GM12878 (cell line): ENCODE results near the gene MAP4K2. TPM values are rescaled to one million over a fixed set of nuclear protein-coding genes. Genes with fewer than 3 reads are reported as not detected.

ENCODE experiments used
- ATAC-seq: fragments of 200-7000 bp; cut with Tn5 transposase; 3 replicates; pipeline ENCODE4 v1.9.1; 2020; ENCODE audit warnings: mild to moderate bottlenecking, moderate library complexity
- BruUV-seq: library from RNA; stranded (reverse); fragments of 400-500 nt; replicated peaks from 2 replicates; lab custom pipeline; 2021; lab: Mats Ljungman, UMichigan
- CTCF ChIA-PET: fragments of 300-600 bp; sonication (Branson Sonifier 250); formaldehyde crosslinking; extraction: SDS; loops from one replicate; lab custom pipeline; 2021; ENCODE audit warnings: inconsistent platforms; lab: Yijun Ruan, JAX
- POLR2A ChIA-PET: fragments of 350-600 bp; formaldehyde crosslinking; extraction: SDS; loops from one replicate; lab custom pipeline; 2021; ENCODE audit warnings: inconsistent platforms; lab: Charles Lee
- RAD21 ChIA-PET: fragments of 300-600 bp; sonication (Branson Sonifier 250); formaldehyde crosslinking; loops from one replicate; lab custom pipeline; 2023; ENCODE audit warnings: antibody characterized with exemption; ENCODE audit not compliant: unreplicated experiment; lab: Charles Lee
- SMC1A ChIA-PET: fragments of 300-600 bp; sonication (Branson Sonifier 250); formaldehyde crosslinking; loops from one replicate; lab custom pipeline; 2023; ENCODE audit not compliant: unreplicated experiment, uncharacterized antibody; lab: Charles Lee
- DNase-seq: peaks from one replicate; pipeline ENCODE4 v3.0.0-alpha.2; 2011; ENCODE audit warnings: low read depth, low spot score
- FAIRE-seq: peaks from 3 replicates; lab custom pipeline; 2011; peaks lifted over from hg19 to GRCh38; lab: Jason Lieb, UNC
- H2AFZ ChIP-seq: 2 replicates; pipeline ENCODE4 v1.6.0; 2011; ENCODE audit warnings: low read depth, low read length, control low read depth; ENCODE audit not compliant: control insufficient read depth
- H3K27ac ChIP-seq: 2 replicates; pipeline ENCODE4 v1.5.1; 2011; ENCODE audit warnings: control low read depth; ENCODE audit not compliant: control insufficient read depth, insufficient read depth
- H3K27me3 ChIP-seq, 2 experiments: replicated peaks in 1 of 2; 2 replicates each; pipeline versions ENCODE4 v1.6.0 to v1.6.1; 2011; ENCODE audit warnings: low read length in 1 of 2; ENCODE audit not compliant: control insufficient read depth in 2 of 2, insufficient read depth in 2 of 2
- H3K36me3 ChIP-seq, 2 experiments: 2 replicates each; pipeline ENCODE4 v1.5.1; 2011; ENCODE audit warnings: low read length in 1 of 2; ENCODE audit not compliant: control insufficient read depth in 2 of 2, insufficient read depth in 2 of 2
- H3K4me1 ChIP-seq: 2 replicates; pipeline ENCODE4 v1.6.1; 2011; ENCODE audit warnings: mild to moderate bottlenecking, low read length, moderate library complexity, mixed read lengths; ENCODE audit not compliant: control insufficient read depth, insufficient read depth
- H3K4me2 ChIP-seq: 2 replicates; pipeline ENCODE4 v1.6.0; 2011; ENCODE audit warnings: control low read depth; ENCODE audit not compliant: control insufficient read depth, insufficient read depth
- H3K4me3 ChIP-seq: fragments of 200-600 bp; sonication (generic); 2 replicates; pipeline ENCODE4 v1.5.1; 2016
- H3K79me2 ChIP-seq: 2 replicates; pipeline ENCODE4 v1.6.0; 2011; ENCODE audit warnings: low read length; ENCODE audit not compliant: control insufficient read depth, insufficient read depth
- H3K9ac ChIP-seq: 2 replicates; pipeline ENCODE4 v1.8.0; 2011; ENCODE audit warnings: low read length, control low read depth, mixed read lengths; ENCODE audit not compliant: control insufficient read depth, insufficient read depth
- H3K9me3 ChIP-seq: replicated peaks from 3 replicates; pipeline ENCODE4 v1.5.1; 2011; ENCODE audit warnings: mild to moderate bottlenecking, low read length; ENCODE audit not compliant: control insufficient read depth, insufficient read depth
- H4K20me1 ChIP-seq: 2 replicates; pipeline ENCODE4 v1.6.0; 2011; ENCODE audit not compliant: control insufficient read depth, insufficient read depth
- BMI1 ChIP-seq: fragments of 450-650 bp; IDR thresholded peaks from 2 replicates; pipeline ENCODE4 v1.6.1; 2016; ENCODE audit warnings: mild to moderate bottlenecking, moderate library complexity, borderline replicate concordance
- BRCA1 ChIP-seq: IDR thresholded peaks from 2 replicates; pipeline ENCODE4 v1.6.1; 2011; ENCODE audit warnings: low read depth, low read length, improper control_type of control experiment
- CBX3 ChIP-seq: fragments of 200-600 bp; sonication (generic); IDR thresholded peaks from 2 replicates; pipeline ENCODE4 v1.6.1; 2016; ENCODE audit warnings: low read depth, borderline replicate concordance
- EP300 ChIP-seq, 2 experiments: fragments of 150-350 bp in 1 of 2; IDR thresholded peaks; 2 replicates each; pipeline ENCODE4 v1.6.1; 2011 to 2012; ENCODE audit warnings: low read depth in 2 of 2, low read length in 2 of 2, borderline replicate concordance in 1 of 2, improper control_type of control experiment in 1 of 2, inconsistent platforms in 1 of 2; ENCODE audit not compliant: control insufficient read depth in 1 of 2
- IKZF2 ChIP-seq, 2 experiments: fragments of 450-650 bp; IDR thresholded peaks; 2 replicates each; pipeline ENCODE4 v1.6.1; 2017; ENCODE audit warnings: mild to moderate bottlenecking in 2 of 2, moderate library complexity in 2 of 2
- KDM1A ChIP-seq: fragments of 200-600 bp; sonication (generic); IDR thresholded peaks from 2 replicates; pipeline ENCODE4 v1.6.1; 2016; ENCODE audit warnings: borderline replicate concordance
- MTA3 ChIP-seq: IDR thresholded peaks from 2 replicates; pipeline ENCODE4 v1.6.1; 2012; ENCODE audit warnings: low read length, inconsistent platforms, borderline replicate concordance
- POLR2AphosphoS5 ChIP-seq: IDR thresholded peaks from 2 replicates; pipeline ENCODE4 v1.6.1; 2011; ENCODE audit warnings: mild to moderate bottlenecking, low read length, inconsistent platforms
- SIX5 ChIP-seq: IDR thresholded peaks from 2 replicates; pipeline ENCODE4 v1.6.1; 2011; ENCODE audit warnings: mild to moderate bottlenecking, low read depth, low read length, moderate library complexity; ENCODE audit not compliant: severe bottlenecking
- SREBF2 ChIP-seq: IDR thresholded peaks from 2 replicates; pipeline ENCODE4 v1.6.1; 2012; ENCODE audit warnings: mild to moderate bottlenecking, low read length
- WGBS: methylation state at CpG from one replicate; pipeline ENCODE4 v1.1.6; 2016; ENCODE audit warnings: low lambda C conversion rate; ENCODE audit not compliant: insufficient replicate concordance, insufficient coverage; ENCODE audit errors: missing lambda C conversion rate; 5-methylcytosine and 5-hydroxymethylcytosine counted together
- in situ Hi-C: fragments of 300-500 bp; cut with MboI; formaldehyde crosslinking; loops from 9 replicates; pipeline ENCODE4 v1.14.3; 2018; ENCODE audit warnings: mixed read lengths
- intact Hi-C: fragments of 100-400 bp; cut with micrococcal nuclease; formaldehyde crosslinking; loops from one replicate; pipeline ENCODE4 v1.14.2; 2022; ENCODE audit not compliant: unreplicated experiment
- polyA plus RNA-seq, 11 experiments: library from polyadenylated mRNA; depleted of rRNA in 4 of 11; unstranded in 6 of 11; stranded (reverse) in 5 of 11; fragments of >200 nt; fragmentation: Nextera tagmentation in 4 of 11; fragmentation: Illumina TruSeq in 1 of 11; extraction: Ambion mirVana in 4 of 11; extraction: Trizol in 1 of 11; gene quantifications; 1 replicate in 1 of 11; 2 replicates in 10 of 11; pipeline versions ENCODE4 v1.2.1 to v1.2.3, GENCODE V29; 2011 to 2016; ENCODE audit warnings: inconsistent platforms in 2 of 11, missing spikeins in 2 of 11, low read depth in 1 of 11
- total RNA-seq, 4 experiments: library from RNA; depleted of rRNA in 3 of 4; stranded (reverse); fragments of >200 nt in 3 of 4; fragmentation: Illumina TruSeq in 1 of 4; extraction: Trizol in 1 of 4; gene quantifications; 2 replicates each; pipeline versions ENCODE4 v1.2.1 to v1.2.3, GENCODE V29; 2013 to 2021

The MAP4K2 gene
- total and polyA plus RNA-seq, 10 of the 15 experiments (the other 5 are each of a cell fraction or from before 2014, with no cell fraction given), result 0.98 to 78.1 (median 48.9) TPM

DNA sequence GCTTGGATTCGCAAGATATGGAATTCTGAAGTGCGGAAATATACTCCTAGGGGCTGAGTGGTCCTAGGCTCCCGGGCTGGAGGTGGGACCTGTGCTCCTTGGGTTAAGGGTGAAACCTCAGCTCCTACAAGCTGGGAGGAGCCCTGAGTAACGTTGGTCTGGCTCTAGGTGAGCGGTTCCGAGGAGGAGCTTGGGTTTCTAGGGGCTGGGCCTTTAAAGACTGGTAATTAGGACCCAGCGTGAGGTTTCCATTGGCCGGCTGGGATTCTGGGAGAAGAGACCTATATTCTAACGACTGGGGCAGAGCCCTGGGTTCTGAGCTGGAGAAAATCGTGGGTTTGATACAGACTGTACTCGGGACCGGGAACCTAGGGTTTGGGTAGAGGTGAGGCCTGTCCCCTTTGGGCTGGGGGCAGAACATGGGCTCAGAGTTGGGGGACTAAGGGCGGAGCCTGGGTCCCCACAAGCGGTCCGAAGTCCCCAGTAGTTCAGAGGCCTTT lies 882 bp upstream of the MAP4K2 start:
- ChIA-PET SMC1A (interaction anchor here (1.0 to 1.5 kb wide), 2 partner anchors 44 to 318 kb away, joined by 4 read pairs; partner anchors contain the start of genes FAU and MRPL49), CTCF (interaction anchor here (0.5 to 5.8 kb wide), 6 partner anchors 10 to 65 kb away, joined by 3 to 41 read pairs (median 4); no protein-coding TSS in a partner anchor), RAD21 (interaction anchor here (2.8 kb wide), 1 partner anchor 25 kb away, joined by 12 read pairs; the partner anchor contains the start of gene SF1), POLR2A (interaction anchor here (0.6 to 5.4 kb wide), 3 partner anchors 25 to 117 kb away, joined by 3 to 33 read pairs (median 3); partner anchors contain the start of gene SF1)
- FAIRE-seq (peak; percentile 69), ATAC-seq (no peak), DNase-seq (no peak)
- peak overlapping the region; percentile 75 for H3K27ac ChIP-seq
- peaks cover 3 to 5% of the 10 kb centered on the region in 2 experiments; a peak in 3 of 4 replicates for H3K36me3 ChIP-seq
- peak overlapping the region; percentile 97 for H3K4me2 ChIP-seq
- TF ChIP-seq KDM1A (no peak), MTA3 (no peak), BMI1 (no peak), BRCA1 (no peak), POLR2AphosphoS5 (no peak), IKZF2 (IDR thresholded peaks at IDR 0.05) (no peak), SREBF2 (no peak), EP300 (IDR thresholded peaks at IDR 0.05; ENCODE audit: borderline replicate concordance in 1 of 2, control insufficient read depth in 1 of 2, low read depth in 2 of 2, low read length in 2 of 2) (no peak), CBX3 (no peak), SIX5 (no peak)
- no peaks in the 10 kb centered on the region for H3K9me3 ChIP-seq
- peak overlapping the region; percentile 67 for H3K9ac ChIP-seq
- 67% methylated on average over 15 of the region's 15 CpGs for WGBS
- peaks cover 30% of the 10 kb centered on the region for H3K79me2 ChIP-seq
- intact Hi-C loops, result no loop called here
- peaks cover 37% of the 10 kb centered on the region for H3K4me1 ChIP-seq
- no TSS peak for BruUV-seq
- no peaks in the 10 kb centered on the region for H3K27me3 ChIP-seq
- H3K4me3 ChIP-seq, result peak overlapping the region; percentile 81
- in situ Hi-C loops, result no loop called here
- H2AFZ ChIP-seq, result peak overlapping the region; percentile 62
- H4K20me1 ChIP-seq, result no peaks in the 10 kb centered on the region
